Body of pancreas (tissue), 4 donors: Measurements from ENCODE around the gene TGDS.

Experiments
- POLR2A ChIP-seq, 3 donors: fragments of 450-650 bp; IDR thresholded peaks; one replicate each; pipeline ENCODE4 v1.6.1; 2016; ENCODE audit warnings: antibody characterized with exemption in 3 of 3, mild to moderate bottlenecking in 2 of 3
- TF ChIP-seq, protein P1 (sequence below), 7 experiments: fragments of 450-650 bp in 4 of 7; fragments of 200-600 bp in 3 of 7; sonication (generic) in 3 of 7; IDR thresholded peaks; one replicate each; pipeline ENCODE4 v1.5.1; 2016 to 2019; ENCODE audit warnings: antibody characterized with exemption in 7 of 7

DNA sequence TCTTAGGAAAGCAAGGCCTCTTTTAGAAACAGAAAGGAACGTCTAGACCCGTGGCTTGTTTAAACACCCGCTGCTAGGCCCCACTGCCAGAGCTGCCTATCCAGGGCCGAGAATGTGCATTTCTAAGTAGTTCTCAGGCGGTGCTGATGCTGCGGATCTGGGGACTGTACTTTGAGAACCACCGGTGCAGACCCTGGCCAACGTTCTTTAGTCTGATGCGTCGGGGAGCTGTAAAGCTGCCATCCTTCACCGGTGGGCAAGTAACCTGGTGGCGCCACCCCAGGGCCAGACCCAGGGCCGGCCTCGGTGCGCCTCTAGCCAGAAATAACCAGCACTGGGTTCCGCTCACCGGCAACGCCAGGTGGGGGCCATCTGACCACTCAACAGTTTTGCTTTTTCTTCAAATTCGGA, 47.1 kb downstream of the TGDS start:
- TF ChIP-seq, protein P1, sequence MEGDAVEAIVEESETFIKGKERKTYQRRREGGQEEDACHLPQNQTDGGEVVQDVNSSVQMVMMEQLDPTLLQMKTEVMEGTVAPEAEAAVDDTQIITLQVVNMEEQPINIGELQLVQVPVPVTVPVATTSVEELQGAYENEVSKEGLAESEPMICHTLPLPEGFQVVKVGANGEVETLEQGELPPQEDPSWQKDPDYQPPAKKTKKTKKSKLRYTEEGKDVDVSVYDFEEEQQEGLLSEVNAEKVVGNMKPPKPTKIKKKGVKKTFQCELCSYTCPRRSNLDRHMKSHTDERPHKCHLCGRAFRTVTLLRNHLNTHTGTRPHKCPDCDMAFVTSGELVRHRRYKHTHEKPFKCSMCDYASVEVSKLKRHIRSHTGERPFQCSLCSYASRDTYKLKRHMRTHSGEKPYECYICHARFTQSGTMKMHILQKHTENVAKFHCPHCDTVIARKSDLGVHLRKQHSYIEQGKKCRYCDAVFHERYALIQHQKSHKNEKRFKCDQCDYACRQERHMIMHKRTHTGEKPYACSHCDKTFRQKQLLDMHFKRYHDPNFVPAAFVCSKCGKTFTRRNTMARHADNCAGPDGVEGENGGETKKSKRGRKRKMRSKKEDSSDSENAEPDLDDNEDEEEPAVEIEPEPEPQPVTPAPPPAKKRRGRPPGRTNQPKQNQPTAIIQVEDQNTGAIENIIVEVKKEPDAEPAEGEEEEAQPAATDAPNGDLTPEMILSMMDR (IDR thresholded peaks at IDR 0.05) = peak in 1 of 7 experiments; percentile 2
- TF ChIP-seq POLR2A (IDR thresholded peaks at IDR 0.05) = no peak
